HG03432 (cell line): ENCODE data around the gene PPP4R3A.
A peak's percentile ranks its signal among the peaks of the same experiment; 100 is the strongest.
"Not testable (repeated sequence)": the region's sequence is repeated elsewhere in the genome, so short reads cannot be mapped to it uniquely, and the experiment has no call there.

Experiments used
- ATAC-seq: cut with Tn5 transposase; IDR thresholded peaks from one replicate; pipeline ENCODE4 v1.9.1; 2021; ENCODE audit warnings: mild to moderate bottlenecking, moderate library complexity; ENCODE audit not compliant: unreplicated experiment

Gene PPP4R3A

GRCh38 chr14:91444335-91445020 is 65.6 kb downstream of the PPP4R3A start:
- ATAC-seq: no peak

GRCh38 chr14:91439345-91439744 is 70.8 kb downstream of the PPP4R3A start:
- ATAC-seq: no peak

- no peak for ATAC-seq
These were observed 71.3 kb downstream of the PPP4R3A start for GRCh38 chr14:91438845-91439244.

- not testable (repeated sequence) for ATAC-seq
These were observed 73.8 kb downstream of the PPP4R3A start for GRCh38 chr14:91436266-91436665.

GRCh38 chr14:91429385-91429784 is 80.7 kb downstream of the PPP4R3A start:
- ATAC-seq: no peak

- not testable (repeated sequence) for ATAC-seq
These were observed 81.2 kb downstream of the PPP4R3A start for GRCh38 chr14:91428931-91429330.

GRCh38 chr14:91425531-91425944 is 84.6 kb downstream of the PPP4R3A start:
- ATAC-seq: not testable (repeated sequence)

GRCh38 chr14:91424813-91425530 is 85.1 kb downstream of the PPP4R3A start:
- ATAC-seq: no peak

- ATAC-seq: no peak
These were observed 89.4 kb downstream of the PPP4R3A start for GRCh38 chr14:91420686-91421085.

- ATAC-seq: no peak
These were observed 90.7 kb downstream of the PPP4R3A start for GRCh38 chr14:91419451-91419850.

- ATAC-seq: no peak
These were observed 91.1 kb downstream of the PPP4R3A start for GRCh38 chr14:91419044-91419397.

GRCh38 chr14:91418387-91419043 is 91.6 kb downstream of the PPP4R3A start:
- ATAC-seq: peak; percentile 27

- ATAC-seq: peak; percentile 31
These were observed 92.1 kb downstream of the PPP4R3A start for GRCh38 chr14:91417983-91418386.

- ATAC-seq: peak; percentile 51
These were observed 92.8 kb downstream of the PPP4R3A start, which contains the start of gene CCDC88C for GRCh38 chr14:91417120-91417982. Gene CCDC88C, minus strand, starts transcription at chr14:91417820. Its CDS starts 130 bp downstream, at chr14:91417690.

GRCh38 chr14:91416744-91417119 is 93.4 kb downstream of the PPP4R3A start:
- no peak for ATAC-seq

- peak; percentile 60 for ATAC-seq
These were observed 94.0 kb downstream of the PPP4R3A start for GRCh38 chr14:91415794-91416743.

GRCh38 chr14:91414475-91414833 is 95.7 kb downstream of the PPP4R3A start:
- ATAC-seq: no peak

GRCh38 chr14:91413547-91414474 is 96.3 kb downstream of the PPP4R3A start:
- ATAC-seq: no peak

- ATAC-seq: no peak
These were observed 97.2 kb downstream of the PPP4R3A start for GRCh38 chr14:91412939-91413338.
